DMS153 (cell line): ENCODE measurements around the gene ZDHHC17.
A peak's percentile ranks its signal among the peaks of the same experiment; 100 is the strongest.
"Not testable (repeated sequence)": the region's sequence is repeated elsewhere in the genome, so short reads cannot be mapped to it uniquely, and the experiment has no call there.

Experiments used
- DNase-seq: peaks from one replicate; lab custom pipeline; 2025; lab: John Stamatoyannopoulos, UW

The ZDHHC17 gene, protein sequence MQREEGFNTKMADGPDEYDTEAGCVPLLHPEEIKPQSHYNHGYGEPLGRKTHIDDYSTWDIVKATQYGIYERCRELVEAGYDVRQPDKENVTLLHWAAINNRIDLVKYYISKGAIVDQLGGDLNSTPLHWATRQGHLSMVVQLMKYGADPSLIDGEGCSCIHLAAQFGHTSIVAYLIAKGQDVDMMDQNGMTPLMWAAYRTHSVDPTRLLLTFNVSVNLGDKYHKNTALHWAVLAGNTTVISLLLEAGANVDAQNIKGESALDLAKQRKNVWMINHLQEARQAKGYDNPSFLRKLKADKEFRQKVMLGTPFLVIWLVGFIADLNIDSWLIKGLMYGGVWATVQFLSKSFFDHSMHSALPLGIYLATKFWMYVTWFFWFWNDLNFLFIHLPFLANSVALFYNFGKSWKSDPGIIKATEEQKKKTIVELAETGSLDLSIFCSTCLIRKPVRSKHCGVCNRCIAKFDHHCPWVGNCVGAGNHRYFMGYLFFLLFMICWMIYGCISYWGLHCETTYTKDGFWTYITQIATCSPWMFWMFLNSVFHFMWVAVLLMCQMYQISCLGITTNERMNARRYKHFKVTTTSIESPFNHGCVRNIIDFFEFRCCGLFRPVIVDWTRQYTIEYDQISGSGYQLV

DNA sequence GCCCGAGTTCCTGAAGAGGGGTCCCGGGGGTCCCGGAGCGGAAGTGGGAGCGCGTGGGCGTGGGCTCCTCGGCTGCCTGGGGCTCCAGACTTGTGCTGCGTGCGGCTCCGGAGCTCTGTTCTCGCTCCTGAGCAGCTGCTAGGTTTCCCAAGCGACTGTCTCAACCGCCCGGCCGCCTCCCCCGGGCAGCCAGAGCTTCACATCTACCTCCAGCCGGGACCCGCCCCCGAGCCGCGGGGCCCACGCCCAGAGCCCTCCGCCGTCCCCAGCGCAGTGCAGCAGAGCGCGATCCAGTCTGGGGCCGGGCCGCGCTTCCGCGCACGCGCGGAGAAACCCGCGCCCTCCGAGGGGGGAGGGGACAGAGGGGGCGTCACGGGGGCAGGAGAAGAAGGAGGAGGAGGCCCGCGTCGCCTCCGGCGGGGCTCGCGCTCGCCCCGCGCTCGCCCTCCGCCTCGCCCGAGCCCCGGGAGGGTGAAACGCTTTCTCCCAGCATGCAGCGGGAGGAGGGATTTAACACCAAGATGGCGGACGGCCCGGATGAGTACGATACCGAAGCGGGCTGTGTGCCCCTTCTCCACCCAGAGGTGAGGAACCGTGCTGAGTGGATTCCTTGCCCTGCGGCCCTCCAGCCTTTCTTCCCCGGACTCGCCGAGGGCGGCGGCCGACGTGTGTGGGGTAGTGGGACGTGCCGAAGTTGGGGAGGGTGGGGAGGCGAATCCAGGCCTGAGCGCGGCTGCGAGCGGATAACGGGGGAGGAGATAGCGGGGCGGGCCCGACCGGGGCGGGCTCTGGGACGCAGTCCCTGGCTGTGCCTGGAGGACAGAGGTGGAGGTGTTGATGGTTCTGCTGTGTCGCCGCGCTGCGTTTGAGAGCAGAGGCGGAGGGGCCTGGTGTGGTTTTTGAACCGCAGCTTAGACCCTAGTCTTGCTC, at the start of gene ZDHHC17:
Gene ZDHHC17 (plus strand): TSS at position 370 of the 930 bp plus-strand sequence. CDS start 122 bp downstream, at position 492.
- DNase-seq: peak; percentile 83

GRCh38 chr12:76714415-76714814, 49.5 kb upstream of the ZDHHC17 start:
- no peak for DNase-seq

DNA sequence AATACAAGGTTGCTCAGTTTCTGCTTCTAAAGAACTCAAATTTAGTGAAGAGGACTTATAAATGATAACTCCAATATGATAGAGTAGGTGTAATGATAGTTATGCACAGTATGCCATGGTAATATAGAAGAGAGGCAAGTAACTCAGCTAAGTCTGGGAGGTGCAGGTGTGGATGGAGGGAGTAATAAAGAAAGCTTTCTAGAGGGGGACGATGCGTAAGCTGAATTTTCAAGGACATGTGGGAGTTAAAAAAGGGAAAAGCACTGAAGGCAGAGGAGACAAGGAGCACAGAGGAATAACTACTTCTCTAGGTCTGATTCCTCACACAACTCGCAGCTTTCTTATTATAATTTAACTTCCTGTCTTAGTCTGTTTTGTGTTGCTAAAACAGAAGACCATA, 49.1 kb upstream of the ZDHHC17 start:
- no peak for DNase-seq

DNA sequence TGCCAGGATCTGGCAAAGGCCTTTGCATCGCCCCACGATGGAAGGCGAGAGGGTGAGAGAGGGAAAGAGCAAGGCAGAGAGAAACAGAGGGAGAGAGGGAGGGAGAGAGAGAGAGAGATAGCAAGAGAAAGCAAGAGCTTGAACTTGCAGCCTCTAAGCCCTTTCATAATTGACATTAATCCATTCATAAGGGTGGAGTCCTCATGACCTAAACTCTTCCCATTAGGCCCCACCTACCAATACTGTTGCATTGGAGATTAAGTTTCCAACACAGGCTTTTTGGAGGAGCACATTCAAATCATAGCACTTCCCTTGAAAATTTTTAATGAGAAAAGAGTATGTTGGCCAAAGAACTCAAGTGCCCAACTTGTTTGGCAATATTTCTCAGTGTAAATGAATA, 48.6 kb upstream of the ZDHHC17 start:
- no peak for DNase-seq

DNA sequence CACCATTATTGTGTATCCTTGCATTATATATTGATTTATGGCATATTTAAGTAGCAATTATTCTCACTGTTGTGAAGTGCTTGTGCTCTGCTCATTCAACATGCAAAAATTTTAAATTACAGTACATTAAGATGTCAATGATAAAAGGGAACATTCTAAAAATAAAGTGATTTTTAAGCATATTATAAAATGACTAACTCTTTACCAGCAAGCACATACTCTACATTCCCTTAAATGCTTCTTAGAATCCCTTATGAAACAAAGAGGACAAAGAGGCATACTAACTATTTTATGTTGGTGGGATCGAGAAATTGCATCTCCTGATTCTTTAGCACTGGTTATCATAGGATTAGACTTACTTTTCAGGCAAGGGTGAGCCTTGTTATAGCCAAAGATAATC, 46.6 kb upstream of the ZDHHC17 start:
- DNase-seq: no peak

GRCh38 chr12:76719171-76720041, 44.5 kb upstream of the ZDHHC17 start:
- no peak for DNase-seq

DNA sequence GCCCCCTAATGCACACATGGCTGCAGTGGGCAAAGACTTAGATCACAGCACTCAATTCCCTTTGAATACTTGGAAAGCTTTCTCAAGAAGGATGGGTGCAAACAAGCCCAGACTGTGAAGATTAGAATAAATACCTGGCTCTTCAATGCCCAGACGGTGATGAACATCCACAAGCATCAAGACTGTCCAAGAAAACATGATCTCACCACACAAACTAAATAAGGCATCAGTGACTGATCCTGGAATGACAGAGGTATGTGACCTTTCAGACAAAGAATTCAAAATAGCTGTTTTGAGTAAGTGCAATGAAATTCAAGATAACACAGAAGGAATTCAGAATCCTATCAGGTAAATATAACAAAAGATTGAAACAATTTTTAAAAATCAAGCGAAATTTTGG, 43.8 kb upstream of the ZDHHC17 start:
- DNase-seq: no peak

DNA sequence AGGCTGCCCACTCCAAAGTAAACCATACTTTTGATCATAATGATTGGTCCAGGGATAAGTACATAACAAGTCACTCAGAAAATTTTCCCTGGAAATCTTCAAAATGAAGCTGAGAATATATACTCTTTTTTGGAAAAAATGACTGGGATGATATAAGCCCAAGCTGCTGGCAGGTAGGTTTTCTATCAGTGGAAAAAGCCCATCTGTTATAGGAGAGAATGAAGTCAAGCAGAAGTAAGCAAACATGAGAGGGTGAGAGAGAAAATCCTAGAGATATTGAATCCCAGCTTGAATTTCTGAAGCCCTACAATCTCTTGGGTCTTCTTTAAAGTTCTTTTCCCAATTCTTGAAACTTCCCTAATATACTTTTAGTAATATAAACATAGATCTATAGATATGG, 37.3 kb upstream of the ZDHHC17 start:
- DNase-seq: no peak

GRCh38 chr12:76732188-76732587, 31.7 kb upstream of the ZDHHC17 start:
- DNase-seq: not testable (repeated sequence)

DNA sequence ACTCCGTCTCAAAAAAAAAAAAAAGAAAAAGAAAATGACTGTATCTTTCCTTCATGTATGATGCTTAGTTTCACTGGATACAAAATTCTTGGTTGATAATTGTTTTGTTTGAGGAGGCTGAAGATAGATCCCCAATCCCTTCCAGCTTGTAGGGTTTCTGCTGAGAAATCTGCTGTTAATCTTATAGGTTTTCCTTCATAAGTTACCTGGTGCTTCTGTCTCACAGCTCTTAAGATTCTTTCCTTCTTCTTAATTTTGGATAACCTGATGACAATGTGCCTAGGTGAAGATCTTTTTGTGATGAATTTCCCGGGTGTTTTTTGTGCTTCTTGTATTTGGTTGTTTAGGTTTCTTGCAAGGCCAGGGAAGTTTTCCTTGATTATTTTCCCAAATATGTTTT, 26.2 kb upstream of the ZDHHC17 start:
- DNase-seq: not testable (repeated sequence)

DNA sequence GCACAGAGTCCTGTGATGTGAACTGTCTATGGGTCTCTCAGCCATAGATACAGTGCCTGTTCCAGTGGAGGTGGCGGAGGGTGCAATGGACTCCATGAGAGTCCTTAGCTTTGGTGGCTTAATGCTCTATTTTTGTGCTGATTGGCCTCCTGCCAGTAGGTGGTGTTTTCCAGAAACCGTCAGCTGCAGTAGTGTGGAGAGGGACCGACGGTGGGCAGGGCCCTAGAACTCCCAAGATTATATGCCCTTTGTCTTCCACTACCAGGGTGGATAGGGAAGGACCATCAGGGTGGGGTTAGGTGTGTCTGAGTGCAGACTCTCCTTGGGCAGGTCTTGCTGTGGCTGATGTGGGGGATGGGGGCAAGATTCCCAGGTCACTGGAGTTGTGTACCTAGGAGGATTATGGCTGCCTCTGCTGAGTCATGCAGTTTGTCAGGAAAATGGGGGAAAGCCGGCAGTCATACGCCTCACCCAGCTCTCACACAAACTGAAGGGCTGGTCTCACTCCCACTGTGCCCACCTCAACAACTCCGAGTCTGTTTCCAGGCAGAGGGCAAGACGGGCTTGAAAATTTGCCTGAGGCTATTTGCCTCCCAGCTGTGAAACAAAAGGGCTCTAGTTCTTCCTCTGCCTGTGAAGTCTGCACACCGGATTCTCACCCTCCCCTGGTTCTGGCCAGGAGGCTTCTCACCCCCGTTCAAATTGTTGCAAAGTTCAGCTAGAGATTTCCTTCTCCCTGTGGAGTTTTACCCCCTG, 24.9 kb upstream of the ZDHHC17 start:
- no peak for DNase-seq

DNA sequence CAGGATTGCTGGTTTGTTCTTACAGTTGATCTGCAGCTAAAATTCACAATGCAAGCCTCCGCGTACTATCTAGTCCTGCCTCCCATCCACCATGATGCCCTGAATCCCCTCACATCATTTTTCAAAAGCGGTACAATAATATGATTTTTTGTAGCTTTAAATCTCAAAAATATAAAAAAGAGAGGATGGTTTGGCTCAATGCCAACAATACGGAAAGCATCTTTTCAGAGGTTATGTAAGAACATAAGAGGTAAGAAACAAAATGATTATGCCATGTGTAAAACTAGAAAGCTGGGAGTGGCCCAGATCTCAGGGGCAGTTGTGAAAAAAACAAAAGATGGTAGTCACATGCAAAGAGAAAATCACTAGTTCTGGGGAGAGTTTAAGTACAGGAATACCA, 24.0 kb upstream of the ZDHHC17 start:
- DNase-seq: no peak

DNA sequence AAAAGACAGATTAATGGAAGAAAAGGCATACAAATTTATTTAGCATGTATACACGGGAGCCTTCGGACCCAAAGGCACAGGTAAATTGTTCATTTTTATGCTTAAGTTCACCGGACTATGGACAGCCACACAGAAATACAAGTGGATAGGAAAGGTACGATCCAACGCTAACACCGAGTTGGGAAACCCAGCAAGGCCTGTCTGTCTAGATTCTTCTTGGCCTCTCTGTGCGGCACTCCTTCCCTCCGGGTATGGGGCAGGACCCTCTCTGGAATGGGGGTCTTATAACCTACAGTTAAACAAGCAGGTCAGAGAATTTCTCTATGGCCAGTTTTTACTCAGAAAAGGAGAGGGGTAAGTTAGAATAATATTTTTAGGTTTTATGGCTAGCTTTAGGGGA, 23.4 kb upstream of the ZDHHC17 start:
- no peak for DNase-seq

DNA sequence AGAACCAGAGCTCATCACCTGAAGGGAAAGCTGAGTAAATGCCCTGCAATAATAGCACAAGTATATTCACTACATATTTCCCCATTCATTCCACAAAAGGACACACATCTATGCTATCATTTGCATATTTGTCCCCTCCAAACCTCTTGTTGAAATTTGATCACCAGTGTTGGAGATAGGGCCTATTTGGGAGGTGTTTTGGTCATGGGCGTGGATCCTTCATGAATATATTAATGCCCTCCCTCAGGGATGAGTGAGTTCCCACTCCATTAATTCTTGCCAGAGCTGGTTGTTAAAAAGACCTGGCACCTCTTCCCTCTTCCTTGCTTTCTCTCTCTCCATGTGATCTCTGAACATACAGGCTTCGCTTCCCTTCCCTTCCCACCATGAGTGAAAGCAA, 18.6 kb upstream of the ZDHHC17 start:
- DNase-seq: no peak

DNA sequence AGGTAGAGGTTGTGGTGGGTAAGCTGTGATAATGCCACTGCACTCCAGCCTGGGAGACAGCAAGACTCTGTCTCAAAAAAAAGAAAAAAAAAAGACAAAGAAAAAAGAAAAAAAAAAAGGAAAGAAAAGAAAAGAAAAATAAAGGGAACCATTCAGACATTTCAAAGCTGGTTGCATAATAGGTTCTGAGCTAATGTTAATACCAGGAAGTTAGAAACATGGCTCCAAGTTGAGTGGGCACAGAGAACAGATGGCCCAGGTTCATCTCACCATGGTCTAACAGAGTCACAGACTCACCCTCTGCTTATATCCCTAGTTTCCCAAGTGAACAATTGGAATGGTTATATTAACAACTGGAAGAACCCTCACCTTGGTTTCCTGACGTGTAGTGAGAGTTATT, 17.4 kb upstream of the ZDHHC17 start:
- no peak for DNase-seq

DNA sequence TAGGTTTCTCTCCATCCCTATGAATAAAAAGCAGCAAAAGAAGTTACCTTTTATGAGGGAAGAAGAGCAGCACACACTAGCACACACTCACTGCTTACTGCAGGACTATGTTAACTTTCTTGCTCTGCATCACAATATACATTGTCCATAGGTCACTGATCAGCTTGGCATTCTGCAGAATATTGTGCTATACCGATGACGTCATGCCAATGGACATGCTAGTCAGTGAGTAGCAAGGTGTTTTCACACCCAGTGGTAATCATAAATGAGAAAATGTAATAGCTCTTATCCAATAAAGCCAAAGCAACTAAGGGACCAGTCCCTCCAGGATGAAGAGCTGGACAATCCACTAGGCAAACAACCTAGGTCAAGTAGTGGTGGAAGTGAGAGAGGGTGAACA, 16.7 kb upstream of the ZDHHC17 start:
- no peak for DNase-seq

DNA sequence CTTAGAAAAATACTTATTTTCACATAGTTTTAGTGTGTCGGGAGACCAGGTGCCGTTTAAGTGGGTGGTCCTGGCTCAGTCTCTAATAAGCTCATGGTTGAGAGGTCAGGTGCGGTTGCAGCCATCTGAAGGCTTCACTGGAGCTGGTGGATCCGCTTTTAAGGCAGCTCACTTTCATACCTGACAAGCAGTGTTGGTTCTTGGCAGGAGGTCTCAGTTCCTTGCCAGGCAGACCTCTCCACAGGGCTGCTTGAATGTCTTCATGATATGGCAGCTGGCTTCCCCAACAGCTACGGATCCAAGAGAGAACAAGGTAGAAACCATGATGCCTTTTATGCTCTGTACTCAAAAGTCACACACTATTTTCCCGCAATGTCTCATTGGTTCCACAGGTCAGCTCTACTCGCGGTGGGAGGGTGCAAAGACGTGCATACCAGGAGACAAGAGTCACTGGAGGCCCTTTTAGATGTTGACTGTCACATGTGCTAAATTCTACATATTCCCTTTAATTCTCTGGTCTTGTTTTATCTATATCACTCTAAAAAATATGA, 8.0 kb upstream of the ZDHHC17 start:
- DNase-seq: no peak

- DNase-seq: no peak
Measured at GRCh38 chr12:76757694-76758093, 6.2 kb upstream of the ZDHHC17 start.

DNA sequence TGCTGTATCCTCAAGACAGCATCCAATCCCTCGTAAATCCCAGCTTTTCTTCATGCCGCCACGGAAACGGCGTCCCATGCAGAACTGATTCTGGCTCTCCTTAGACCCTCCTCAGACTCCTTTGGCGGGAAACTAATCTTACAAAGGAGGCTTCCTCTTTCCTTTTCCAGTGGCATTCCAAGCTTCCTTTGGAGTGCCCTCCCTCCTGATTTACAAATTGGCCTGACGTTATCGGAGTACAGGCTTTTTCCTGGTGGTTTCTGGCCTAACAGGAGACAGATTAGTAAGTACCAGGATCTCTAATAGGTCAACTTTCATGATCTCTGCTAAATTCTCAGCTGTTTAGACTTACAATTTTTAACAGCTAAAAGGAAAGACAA, 1.3 kb upstream of the ZDHHC17 start:
- no peak for DNase-seq

DNA sequence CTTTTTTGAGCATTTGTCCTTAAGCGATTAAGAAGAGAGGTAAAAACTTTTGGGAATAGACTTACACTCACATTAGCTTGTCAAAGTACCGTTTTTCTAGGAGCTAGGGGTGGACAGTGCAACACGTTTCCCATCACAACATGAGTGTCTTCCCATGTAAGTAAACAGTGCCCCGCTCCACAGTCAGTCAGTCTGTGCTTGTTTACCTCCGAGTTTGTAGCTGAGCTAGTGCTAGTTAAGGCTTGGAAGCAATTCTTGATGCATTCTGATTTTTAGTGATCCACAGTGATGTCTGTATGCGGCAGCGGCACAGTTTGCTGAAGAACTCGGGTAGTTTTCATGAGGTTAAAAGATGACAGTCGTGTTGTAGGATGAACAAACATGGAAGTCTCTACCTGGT, 941 bp downstream of the ZDHHC17 start:
- no peak for DNase-seq

DNA sequence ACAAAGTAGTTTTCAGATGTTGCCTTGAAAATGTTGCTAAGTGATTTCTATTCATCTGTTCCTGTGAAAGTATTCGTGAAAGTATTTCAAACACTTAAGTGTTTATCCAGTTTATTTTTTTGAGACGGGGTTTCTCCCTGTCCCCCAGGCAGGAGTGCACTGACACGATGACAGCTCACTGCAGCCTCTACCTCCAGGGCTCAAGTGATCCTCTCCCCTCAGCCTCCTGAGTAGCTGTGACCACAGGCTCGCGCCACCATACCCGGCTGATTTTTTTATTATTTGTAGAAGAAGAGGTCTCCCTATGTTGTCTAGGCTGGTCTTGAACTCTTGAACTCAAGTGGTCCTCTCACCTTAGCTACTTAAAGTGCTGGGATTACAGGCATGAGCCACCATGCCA, 1.7 kb downstream of the ZDHHC17 start:
- no peak for DNase-seq
